CD4-positive, alpha-beta T cell treated with Interleukin-6 for 4 hours (primary cell): ENCODE data around the gene KRT6A.
"Not testable (repeated sequence)": the region's sequence is repeated elsewhere in the genome, so short reads cannot be mapped to it uniquely, and the experiment has no call there.

Experiments used
- DNase-seq: peaks from one replicate; pipeline ENCODE4 v3.0.0-alpha.2; 2020; ENCODE audit warnings: mixed read lengths

Gene KRT6A

DNA sequence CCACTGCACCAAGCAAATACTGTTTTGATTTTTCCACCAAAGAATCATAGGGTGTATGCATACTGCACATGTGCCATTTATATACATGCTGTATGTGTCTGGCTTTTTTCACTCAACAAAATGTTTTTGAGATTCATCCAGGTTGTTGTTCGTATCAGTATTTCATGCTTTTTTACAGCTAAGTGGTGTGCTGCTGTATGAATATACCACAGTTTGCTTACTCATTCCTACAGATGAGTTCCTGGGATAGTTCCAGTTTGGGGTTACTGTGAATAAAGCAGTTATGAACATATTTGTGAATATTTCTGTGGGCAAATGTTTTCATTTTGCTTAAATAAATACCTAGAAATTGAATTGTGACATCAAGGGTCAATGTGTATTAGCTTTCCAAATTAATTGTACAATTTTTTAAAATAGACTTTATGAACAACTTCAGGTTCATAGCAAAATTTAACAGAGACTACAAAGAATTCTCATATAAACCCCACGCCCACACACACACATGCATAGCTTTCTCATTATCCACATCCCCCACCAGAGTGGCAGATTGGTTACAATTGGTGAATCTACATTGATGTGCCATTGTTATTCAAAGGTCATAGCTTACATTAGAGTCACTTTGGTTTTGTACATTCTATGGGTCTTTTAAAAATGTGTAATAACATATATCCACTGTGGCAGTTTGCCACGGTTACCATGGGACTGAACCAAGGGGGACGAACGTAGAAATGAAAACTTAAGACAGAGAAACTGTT lies 6.9 kb upstream of the KRT6A start:
- no peak for DNase-seq

DNA sequence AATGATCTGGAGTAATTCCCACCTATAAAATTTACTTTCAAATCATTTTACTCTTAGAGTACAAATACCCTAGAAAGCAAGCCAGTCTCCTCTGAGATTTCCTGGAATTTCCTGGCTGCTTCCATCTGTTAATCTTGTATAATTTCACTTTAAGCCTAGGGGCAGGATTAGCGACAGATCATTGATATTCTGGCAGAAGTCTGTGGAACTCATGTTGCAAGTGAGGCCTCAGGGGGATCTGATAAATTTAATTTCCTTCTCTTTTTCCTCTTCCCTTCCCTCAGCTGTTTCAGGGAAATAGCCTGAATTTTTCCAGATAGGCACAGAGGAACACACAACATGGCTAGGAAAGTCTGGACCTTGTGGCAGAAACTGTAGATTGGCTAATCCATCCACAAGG lies 5.9 kb upstream of the KRT6A start:
- no peak for DNase-seq

DNA sequence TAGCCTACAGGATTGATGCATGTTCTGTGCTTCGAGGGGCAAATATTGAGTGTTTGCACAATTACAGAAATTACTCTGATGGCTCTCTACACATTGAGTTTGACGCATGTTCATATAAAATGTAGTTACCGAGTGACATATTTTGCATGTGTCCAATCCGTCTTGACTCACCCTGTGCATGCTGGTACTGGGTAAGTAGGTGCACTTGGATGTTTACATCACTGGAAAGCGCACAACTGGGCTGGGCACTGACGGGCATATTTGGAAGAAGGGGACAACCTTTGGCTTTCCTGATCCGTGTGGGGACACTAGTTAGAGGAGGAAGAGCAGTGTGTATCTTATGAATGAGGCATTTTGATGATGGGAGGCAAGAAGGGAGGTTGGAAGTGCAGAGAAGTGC lies 4.9 kb upstream of the KRT6A start:
- no peak for DNase-seq

DNA sequence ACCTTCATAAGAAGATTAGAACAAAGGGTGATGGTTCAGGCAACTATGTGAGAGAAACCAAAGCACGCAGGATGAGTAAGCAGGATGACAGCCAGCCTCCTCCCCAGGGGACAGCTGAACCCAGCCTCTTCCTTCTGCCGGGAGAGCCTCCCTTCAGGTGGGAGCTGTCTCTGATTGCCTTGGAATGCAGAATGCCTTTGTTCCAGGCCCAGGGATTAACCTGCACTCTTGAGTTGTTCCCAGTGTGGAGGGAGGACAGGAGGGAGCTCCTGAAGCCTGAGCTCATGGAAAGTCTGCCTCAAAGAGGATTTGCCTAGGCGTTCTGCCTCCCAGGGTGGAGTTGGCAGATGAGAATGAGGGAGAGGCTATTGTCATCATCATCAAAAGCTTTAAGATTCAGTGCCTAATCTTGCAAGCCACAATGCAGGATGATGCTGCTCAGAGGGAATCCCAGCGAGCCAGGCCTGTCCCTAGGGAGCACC lies 3.6 kb upstream of the KRT6A start:
- DNase-seq: no peak

DNA sequence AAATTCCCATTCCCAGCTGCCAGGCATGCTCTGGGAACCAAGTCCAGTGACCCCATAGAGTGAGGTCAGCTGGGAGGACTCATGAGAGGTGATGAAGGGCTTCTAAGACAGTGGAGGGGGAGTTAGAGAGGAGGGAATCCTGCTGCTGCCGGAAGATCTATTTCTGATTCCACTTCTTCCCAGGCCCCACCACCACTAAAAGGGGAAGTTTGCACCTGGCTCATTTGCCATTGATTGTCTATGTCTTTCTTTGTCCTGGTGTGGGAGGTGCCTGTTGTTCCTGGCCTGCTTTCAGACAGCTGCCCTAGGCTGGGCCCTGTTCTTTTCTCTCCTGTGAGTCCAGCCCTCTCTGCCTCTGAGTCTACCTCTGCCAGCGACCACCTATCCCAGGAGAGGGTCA lies 3.0 kb upstream of the KRT6A start:
- DNase-seq: no peak

DNA sequence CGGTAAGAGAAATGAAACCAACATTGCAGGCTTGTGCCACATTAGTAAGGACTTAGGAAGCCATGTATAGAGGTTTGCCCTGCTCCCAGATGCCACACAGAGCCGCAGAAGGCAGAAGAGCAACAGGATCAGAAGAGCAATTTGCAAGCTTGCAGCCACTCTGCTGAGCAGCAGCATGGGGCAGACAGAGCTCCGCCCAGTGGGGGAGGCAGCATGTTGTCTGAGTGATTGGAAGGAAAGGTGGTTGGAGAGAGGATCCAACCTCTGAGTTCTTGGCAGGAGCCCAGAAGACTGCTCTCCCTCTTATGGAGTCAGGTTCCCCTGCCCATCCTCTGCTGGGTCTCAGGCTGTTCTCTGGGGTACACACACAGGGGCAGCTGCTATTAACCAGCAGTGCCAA lies 2.3 kb upstream of the KRT6A start:
- DNase-seq: no peak

DNA sequence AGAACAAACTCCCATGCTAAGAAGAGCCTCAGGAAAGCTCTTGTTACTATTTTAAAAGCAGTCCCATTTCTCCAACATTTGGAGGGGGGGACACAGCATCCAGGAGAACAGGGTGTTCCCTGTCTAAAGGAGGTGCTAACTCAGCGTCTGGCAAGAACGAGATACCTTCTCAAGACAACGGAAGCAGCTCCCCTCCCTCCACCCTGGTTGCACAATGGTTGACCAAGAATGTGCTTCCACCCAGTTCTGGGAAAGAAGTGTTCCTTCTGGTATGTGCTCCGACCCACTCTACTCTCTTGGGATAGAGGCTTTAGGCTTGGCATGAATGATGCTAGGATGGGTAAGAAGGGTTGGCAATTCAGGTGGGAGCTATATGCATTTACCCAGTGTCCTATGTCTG lies 1.5 kb upstream of the KRT6A start:
- DNase-seq: no peak

DNA sequence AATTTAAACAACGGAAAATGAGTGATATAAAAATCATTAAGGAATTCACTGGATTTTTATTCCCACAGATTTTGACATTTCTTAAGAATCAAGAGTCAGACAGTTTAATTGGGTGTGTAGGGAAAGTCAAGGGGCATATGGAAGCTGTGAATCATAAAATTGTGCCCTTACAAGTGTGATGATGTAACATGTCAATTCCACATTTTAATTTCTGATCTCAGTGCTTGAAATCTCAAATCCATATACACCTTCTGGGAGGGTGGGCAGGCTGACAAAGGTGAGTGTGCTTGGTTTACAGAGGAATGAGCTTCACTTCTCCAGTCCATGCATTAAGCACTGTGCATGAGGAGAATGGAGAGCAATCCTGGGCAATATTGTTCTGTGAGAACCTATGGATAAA lies 1.0 kb upstream of the KRT6A start:
- no peak for DNase-seq

DNA sequence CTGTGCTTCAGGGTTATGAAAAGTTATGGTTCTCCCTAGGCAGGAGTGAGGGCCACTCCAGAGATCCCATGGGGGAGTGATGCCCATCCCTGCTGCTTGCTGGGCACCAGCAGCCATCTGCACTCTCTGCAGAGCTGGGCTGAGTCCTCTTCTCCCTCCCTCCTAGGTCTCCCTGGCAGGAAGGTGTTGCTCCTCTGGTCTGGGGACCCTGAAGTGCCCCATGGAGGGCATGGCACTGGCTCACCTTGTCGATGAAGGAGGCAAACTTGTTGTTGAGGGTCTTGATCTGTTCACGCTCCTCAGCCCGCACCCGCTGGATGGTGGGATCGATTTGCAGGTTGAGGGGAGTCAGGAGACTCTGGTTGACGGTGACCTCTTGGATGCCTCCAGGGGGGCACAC lies 652 bp downstream of the KRT6A start:
- not testable (repeated sequence) for DNase-seq

DNA sequence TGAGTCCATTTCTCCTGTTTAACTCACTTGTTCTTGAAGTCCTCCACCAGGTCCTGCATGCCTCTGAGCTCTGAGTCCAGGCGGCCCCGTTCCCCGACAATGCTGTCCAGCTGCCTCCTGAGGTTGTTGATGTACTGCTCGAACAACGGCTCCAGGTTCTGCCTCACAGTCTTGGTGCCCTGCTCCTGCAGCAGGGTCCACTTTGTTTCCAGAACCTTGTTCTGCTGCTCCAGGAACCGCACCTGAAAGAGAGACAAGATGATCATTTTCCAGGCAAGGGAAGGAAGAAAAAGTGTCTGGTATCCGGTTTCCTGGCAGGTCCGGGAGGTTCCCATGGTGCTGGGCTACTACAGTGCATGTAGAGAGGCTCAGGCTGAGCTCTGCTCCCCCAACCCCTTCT lies 1.6 kb downstream of the KRT6A start:
- DNase-seq: not testable (repeated sequence)

DNA sequence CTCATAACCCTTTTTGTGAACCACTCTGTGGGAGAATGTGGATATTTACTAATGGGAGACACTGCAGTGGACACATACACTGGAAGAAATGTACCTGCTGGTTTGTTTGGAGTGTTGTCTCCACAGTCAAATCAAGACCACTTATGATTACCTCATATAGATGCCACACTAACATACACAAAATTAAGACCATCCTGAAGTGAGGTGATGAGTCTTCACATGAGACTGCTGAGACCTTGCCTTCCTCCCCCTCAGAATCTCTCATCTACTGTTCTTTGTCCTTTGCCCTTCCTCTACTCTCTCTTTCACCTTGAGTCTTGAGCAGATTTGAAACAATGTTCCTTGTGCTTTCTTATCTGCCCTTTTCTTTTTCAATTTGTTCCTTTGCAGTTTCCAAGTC lies 4.3 kb downstream of the KRT6A start:
- no peak for DNase-seq

DNA sequence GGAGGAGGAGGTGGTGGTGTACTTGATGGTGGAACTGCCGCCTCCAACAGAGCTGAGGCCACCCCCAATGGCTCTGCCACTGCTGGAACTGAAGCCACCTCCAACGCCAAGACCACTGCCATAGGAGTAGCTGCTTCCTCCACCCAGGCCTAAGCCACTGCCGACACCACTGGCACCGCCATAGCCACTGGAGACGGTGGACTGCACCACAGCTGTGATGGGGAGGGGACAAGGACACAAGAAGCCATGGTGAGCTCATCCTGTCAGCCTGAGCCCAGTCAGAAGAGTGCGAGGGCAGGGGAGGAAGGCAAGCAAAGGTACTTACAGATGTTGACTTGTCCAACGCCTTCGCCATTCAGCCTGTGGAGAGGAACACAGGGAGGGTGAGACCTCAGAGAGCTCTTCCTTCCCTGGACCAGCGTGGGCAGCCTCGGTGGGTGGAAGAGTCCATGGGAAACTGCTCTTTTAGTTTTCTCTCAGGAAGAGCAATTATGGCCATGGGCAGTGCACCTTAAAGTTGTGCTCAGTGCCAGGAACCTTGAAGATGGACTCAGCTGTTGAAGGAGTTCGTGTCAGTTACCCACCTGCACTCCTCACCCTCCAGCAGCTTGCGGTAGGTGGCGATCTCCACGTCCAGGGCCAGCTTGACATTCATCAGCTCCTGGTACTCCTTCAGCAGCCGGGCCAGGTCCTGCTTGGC lies 5.2 kb downstream of the KRT6A start:
- not testable (repeated sequence) for DNase-seq

DNA sequence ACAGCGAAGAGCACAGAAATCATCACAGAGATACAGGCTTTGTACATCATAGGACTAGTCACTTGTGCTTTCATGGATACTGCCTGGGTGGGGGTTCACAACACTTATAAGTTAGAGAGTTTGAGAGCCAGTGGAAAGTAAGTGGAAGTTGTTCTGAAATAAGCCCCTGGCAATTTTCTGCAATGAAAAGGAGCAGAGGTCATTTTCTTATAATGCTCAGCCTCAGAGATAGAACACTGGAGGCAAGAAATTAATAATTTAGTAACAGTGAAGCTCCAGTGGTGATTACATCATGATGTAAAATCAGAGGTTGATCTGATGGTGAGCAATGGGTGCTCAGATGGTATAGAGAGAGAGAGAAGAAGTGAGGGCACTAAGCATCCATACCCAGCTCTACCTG lies 5.8 kb downstream of the KRT6A start:
- no peak for DNase-seq

DNA sequence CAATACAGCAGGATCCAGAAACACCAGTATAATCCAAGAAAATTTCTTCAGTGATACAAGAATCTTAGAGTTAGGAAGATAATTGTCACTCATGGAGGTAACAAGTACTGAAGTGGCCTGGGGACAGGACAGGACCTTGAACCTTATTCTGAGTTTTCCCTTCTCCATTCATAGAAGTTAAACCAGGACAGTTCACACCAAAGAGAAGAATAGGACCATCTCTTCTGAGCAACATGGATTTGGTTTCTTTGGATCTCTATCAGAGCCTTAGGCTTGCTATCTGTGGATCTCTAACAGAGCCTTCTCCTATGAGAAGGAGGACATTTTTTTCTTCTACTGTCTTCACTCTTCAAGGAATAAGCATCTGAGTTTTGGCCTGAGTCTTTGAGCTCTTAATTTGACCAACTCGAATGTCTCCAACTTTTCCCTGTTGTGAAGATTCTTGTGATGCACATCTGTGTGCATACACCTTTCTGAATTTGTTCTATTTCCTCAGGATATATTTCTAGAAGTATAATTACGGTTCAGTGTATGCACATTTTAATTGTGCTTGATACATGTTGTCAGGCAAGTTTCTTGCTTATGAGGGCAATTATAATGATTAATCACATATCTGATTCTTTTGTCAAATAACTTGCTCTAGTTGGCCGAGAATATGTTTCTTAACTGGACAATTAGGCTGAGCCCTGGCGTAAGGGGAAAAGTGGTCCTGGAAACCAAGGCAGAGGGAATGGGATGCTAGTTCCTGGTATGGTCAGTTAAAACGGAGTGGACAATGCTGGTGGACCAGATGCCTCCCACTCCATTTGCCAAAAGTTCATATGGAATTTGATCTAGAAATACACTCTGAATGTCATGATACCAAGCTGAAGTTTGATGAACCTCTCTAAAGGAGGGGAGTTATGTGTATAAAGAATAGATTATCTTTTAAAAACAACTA lies 6.6 kb downstream of the KRT6A start:
- no peak for DNase-seq

DNA sequence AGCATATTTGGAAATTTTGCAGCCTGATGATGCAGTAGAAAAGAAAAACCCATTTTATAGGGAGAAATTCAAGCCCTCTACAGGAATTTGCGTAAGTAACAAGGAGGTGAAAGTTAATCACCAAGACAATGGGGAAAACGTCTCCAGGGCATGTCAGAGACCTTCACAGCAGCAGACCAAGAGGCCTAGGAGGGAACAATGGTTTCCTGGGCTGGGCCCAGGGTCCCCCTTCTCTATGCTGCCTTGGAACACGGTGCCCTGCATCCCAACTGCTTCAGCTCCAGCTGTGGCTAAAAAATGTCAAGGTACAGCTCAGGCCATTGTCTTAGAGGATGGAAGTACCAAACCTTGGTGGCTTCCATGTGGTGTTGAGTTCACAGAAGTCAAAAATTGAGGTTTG lies 13.0 kb downstream of the KRT6A start:
- no peak for DNase-seq

DNA sequence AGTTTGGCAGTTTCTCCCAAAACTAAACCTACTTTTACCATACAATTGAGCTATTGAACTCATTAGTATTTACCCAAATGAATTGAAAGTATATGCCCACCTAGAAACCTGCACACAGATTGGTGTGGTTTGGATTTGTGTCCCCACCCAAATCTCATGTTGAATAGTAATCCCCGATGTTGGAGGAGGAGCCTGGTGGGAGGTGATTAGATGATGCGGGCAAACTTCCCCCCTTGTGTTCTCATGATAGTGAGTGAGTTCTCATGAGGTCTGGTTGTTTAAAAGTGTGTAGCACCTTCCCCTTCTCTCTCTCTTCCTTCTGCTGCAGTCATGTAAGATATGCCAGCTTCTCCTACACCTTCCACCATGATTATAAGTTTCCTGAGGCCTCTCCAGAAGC lies 15.4 kb downstream of the KRT6A start:
- DNase-seq: no peak

DNA sequence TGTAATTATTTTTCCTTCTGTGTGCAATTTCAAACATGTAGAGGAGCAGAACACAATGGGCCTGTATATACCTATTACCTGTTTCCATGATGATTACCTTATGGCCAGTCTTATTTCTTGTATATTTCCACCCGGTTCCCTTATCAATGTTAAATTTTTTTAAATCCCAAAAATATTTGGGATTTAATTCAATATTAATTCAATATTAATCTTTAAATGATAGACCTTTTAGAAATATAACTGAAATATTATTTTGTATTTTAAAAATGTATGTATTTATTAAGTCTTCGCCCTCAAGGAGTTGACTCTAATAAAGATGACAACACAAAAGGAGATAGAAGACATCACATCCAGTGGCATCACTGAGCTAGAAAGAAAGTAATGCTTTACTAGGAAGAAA lies 18.8 kb downstream of the KRT6A start:
- DNase-seq: no peak

DNA sequence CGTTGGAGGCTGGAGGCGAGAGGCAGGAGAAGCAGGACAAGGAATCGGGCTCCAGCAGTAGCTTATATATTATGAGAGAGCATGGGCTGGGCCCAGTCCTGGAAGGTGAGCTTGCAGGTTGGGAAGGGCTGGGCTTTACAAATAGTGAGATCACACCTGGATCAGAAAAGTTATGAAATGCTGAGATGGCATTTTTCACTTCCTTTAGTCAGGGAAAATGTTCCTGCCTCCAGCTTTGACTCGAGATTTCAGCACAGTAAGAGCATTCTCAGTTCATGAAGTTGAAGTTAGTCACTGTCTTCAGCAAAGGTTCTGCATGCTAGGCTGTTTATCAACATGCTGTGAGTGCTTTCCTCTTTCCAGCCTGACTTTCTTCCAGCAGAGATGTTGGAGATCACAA lies 19.3 kb downstream of the KRT6A start, which contains the start of gene KRT6C:
Gene KRT6C (minus strand): TSS at position 38 of the 400 bp plus-strand sequence. CDS start 68 bp downstream, outside the sequence.
- DNase-seq: no peak

DNA sequence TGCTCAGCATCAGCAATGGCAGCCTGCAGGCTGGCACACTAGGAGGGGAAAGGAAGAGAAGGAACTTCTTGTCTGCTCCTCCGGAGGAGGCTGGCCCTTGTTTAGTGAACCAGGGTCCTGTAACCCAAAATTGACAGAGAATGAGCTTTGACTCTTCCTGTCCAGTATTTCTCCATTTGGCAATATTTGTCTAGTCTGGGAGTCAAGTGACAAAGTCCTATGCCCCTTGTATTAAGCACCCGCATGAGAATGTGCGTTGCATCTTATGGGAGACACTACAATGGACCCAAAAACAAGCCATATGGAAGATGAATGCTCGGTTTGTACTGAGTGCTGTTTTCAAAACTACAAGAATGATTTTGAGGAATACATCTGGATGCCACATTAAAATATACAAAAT lies 23.2 kb downstream of the KRT6A start:
- DNase-seq: no peak

DNA sequence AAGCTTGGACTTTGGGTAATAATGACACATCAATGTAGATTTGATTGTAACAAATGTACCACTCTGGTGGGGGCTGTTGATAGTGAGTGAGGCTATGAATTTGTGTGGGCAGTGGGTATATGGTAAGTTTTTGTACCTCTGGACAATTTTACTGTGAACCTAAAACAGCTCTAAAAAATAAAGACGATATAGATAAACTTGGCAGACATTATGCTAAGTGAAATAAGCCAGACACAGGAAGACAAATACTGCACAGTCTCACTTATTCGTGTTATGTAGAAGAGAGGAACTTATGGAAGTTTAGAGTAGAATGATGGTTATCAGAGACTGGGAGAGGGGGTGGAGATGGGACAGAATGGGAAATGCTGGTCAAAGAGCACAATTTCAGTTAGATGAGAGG lies 28.2 kb downstream of the KRT6A start:
- DNase-seq: no peak

DNA sequence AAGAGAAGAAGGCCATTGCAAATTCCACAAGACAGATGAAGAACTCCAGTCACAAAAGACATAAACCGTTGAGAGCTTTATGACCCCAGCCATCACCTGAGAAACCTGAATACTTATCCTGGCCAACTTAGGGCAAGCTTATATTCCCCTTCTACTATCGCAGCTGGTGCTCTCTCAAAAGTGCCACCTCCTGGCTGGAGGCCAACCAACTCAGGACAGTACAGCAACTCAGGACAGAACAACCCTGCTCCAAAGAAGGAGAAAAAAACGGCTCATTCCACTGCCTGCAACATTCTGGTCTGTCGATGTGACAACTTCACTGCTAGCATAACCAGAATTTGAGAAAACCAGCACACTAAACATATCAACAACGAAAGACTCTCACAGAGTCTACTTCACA lies 31.4 kb downstream of the KRT6A start:
- DNase-seq: no peak

DNA sequence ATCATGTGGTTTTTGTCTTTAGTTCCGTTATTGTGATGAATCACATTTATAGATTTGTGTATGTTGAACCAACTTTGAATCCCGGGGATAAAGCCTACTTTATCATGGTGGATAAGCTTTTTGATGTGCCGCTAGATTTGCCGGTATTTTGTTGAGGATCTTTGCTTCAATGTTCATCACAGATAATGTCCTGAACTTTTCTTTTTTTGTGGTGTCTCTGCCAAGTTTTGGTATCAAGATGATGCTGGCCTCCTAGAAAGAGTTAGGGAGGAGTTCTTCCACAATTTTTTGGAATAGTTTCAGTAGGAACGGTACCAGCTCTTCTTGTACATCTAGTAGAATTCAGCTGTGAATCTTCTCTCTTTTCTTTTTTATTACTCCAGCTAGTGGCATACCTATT lies 34.2 kb downstream of the KRT6A start:
- no peak for DNase-seq

DNA sequence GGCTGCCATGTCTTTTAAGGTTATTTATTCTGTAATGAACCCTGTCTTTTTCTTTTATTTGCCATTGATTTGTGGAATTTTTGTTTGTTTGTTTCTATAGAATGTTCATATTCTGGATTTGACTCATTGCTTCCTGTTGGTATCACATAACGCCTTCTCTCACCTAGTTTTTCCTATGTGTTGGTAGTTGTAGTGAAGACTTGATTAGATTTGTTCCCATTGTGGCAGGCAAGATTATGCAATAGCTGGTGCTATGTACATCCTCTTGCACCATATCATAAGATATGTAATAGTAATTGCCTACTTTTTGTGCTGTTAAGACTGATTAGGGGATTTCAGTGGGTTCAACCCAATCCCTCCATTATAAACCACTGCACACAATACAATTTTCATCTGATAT lies 37.2 kb downstream of the KRT6A start:
- DNase-seq: no peak
